GM18951 (cell line): Measurements from ENCODE around the gene SMNDC1.

Experiments used
- POLR2A ChIP-seq: IDR thresholded peaks from 4 replicates; pipeline ENCODE4 v1.6.1; 2011; ENCODE audit warnings: mild to moderate bottlenecking; ENCODE audit not compliant: insufficient read length, insufficient read depth; ENCODE audit errors: extremely low read depth
- in situ Hi-C: fragments of 300-500 bp; cut with MboI; formaldehyde crosslinking; loops from one replicate; pipeline ENCODE4 v1.12.0; 2022; ENCODE audit warnings: low sequenced_read_pairs, mixed read lengths, inconsistent platforms; ENCODE audit not compliant: unreplicated experiment

The SMNDC1 gene

GRCh38 chr10:110304780-110305421, at the start of gene SMNDC1:
Gene SMNDC1, minus strand, starts transcription at chr10:110304920. Its CDS starts 1,333 bp downstream, at chr10:110303587.
- in situ Hi-C loops: no loop called here
- peak; percentile 90 for TF ChIP-seq POLR2A

- in situ Hi-C loops: loop anchor here (5.0 to 10.0 kb wide), 2 partner anchors 148 to 180 kb away; no protein-coding TSS in a partner anchor
- TF ChIP-seq POLR2A: no peak
Observed at GRCh38 chr10:110354322-110354766, 49.6 kb upstream of the SMNDC1 start.

- in situ Hi-C loops: loop anchor here (5.0 to 10.0 kb wide), 2 partner anchors 149 to 181 kb away; no protein-coding TSS in a partner anchor
- no peak for TF ChIP-seq POLR2A
Observed at GRCh38 chr10:110353244-110354119, 48.8 kb upstream of the SMNDC1 start.

- in situ Hi-C loops: loop anchor here (5.0 to 10.0 kb wide), 2 partner anchors 149 to 182 kb away; no protein-coding TSS in a partner anchor
- no peak for TF ChIP-seq POLR2A
Observed at GRCh38 chr10:110352930-110353243, 48.2 kb upstream of the SMNDC1 start.

GRCh38 chr10:110350812-110351211, 46.1 kb upstream of the SMNDC1 start:
- no peak for TF ChIP-seq POLR2A
- in situ Hi-C loops: loop anchor here (5.0 to 10.0 kb wide), 2 partner anchors 151 to 184 kb away; no protein-coding TSS in a partner anchor

- in situ Hi-C loops: loop anchor here (5.0 to 10.0 kb wide), 2 partner anchors 152 to 185 kb away; no protein-coding TSS in a partner anchor
- no peak for TF ChIP-seq POLR2A
Observed at GRCh38 chr10:110349831-110350230, 45.1 kb upstream of the SMNDC1 start.

GRCh38 chr10:110349386-110349785, 44.7 kb upstream of the SMNDC1 start:
- no peak for TF ChIP-seq POLR2A
- in situ Hi-C loops: no loop called here

GRCh38 chr10:110348336-110348735, 43.6 kb upstream of the SMNDC1 start:
- in situ Hi-C loops: no loop called here

GRCh38 chr10:110346914-110347313, 42.2 kb upstream of the SMNDC1 start:
- in situ Hi-C loops: no loop called here
- no peak for TF ChIP-seq POLR2A

More at GRCh38 chr10:110348336-110348735, 43.6 kb upstream of the SMNDC1 start:
- TF ChIP-seq POLR2A: no peak

- in situ Hi-C loops: no loop called here
Observed at GRCh38 chr10:110345286-110345685, 40.6 kb upstream of the SMNDC1 start.

GRCh38 chr10:110344622-110345021, 39.9 kb upstream of the SMNDC1 start:
- no peak for TF ChIP-seq POLR2A
- in situ Hi-C loops: no loop called here

More at GRCh38 chr10:110345286-110345685, 40.6 kb upstream of the SMNDC1 start:
- TF ChIP-seq POLR2A: no peak

GRCh38 chr10:110343947-110344346, 39.2 kb upstream of the SMNDC1 start:
- in situ Hi-C loops: no loop called here
- no peak for TF ChIP-seq POLR2A

- no peak for TF ChIP-seq POLR2A
- in situ Hi-C loops: no loop called here
Observed at GRCh38 chr10:110340816-110341215, 36.1 kb upstream of the SMNDC1 start.

- in situ Hi-C loops: no loop called here
- no peak for TF ChIP-seq POLR2A
Observed at GRCh38 chr10:110340122-110340521, 35.4 kb upstream of the SMNDC1 start.

GRCh38 chr10:110337906-110338305, 33.2 kb upstream of the SMNDC1 start:
- in situ Hi-C loops: no loop called here
- TF ChIP-seq POLR2A: no peak
